Thoracic aorta (tissue), 2 donors: ENCODE measurements around the gene CTSW. TPM values are rescaled to one million over a fixed set of nuclear protein-coding genes. Genes with fewer than 3 reads are reported as not detected.

Source experiments
- ATAC-seq: fragments of 150-250 bp; one replicate; pipeline ENCODE4 v1.8.0; 2017; ENCODE audit warnings: low read depth; ENCODE audit not compliant: insufficient number of reproducible peaks, low FRiP score
- DNase-seq: peaks from one replicate; pipeline ENCODE4 v3.0.0-alpha.2; 2020; ENCODE audit warnings: low spot score
- H3K27ac ChIP-seq, 2 donors: fragments of 200-600 bp; sonication (generic); 1 replicate in 1 of 2; 2 replicates in 1 of 2; pipeline ENCODE4 v1.5.1; 2016; ENCODE audit warnings: mild to moderate bottlenecking in 2 of 2, moderate library complexity in 2 of 2
- H3K27me3 ChIP-seq: fragments of 200-600 bp; sonication (generic); replicated peaks from 2 replicates; pipeline ENCODE4 v1.6.0; 2016; ENCODE audit warnings: mild to moderate bottlenecking; ENCODE audit not compliant: insufficient read depth
- H3K36me3 ChIP-seq: fragments of 200-600 bp; sonication (generic); one replicate; pipeline ENCODE4 v1.5.1; 2016
- H3K4me1 ChIP-seq, 2 donors: fragments of 200-600 bp; sonication (generic); 1 replicate in 1 of 2; 2 replicates in 1 of 2; pipeline versions ENCODE4 v1.5.1 to v1.6.0; 2016; ENCODE audit warnings: low read depth in 2 of 2, mild to moderate bottlenecking in 1 of 2; ENCODE audit not compliant: control insufficient read depth in 1 of 2
- H3K4me3 ChIP-seq: fragments of 200-600 bp; sonication (generic); 2 replicates; pipeline ENCODE4 v1.5.1; 2016; ENCODE audit warnings: mild to moderate bottlenecking
- H3K9me3 ChIP-seq: fragments of 200-600 bp; sonication (generic); 2 replicates; pipeline ENCODE4 v1.5.1; 2016
- total RNA-seq, 2 donors: library from RNA; depleted of rRNA; stranded (reverse); fragments of >200 nt; gene quantifications; one replicate each; pipeline versions ENCODE4 v1.1.0 to v1.2.3, GENCODE V29; 2016
- TF ChIP-seq, protein P1 (sequence below): fragments of 200-600 bp; sonication (generic); IDR thresholded peaks from one replicate; pipeline ENCODE4 v1.5.1; 2019; ENCODE audit warnings: antibody characterized with exemption

The CTSW gene
- total RNA-seq, 2 donors from 2014 or later: 1.6 to 13.7 TPM

DNA sequence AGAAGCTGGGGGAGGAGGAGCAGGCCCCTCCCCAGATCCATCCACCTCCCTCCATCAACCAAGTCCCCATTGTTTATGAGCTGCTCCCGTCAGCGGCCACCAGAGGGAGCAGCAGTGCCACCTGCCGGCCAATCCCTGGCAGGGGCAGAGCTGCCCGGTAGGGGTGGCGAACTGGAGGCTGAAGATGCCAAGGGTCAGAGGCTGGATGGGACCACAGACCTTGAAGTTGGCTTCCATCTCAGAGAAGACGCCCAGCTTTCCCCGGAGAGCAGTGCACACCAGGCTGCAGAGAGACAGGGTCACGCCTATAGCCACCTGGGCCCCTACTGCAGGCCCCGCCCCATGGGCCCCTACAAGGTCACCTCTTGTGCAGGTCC, 5.1 kb downstream of the CTSW start:
- Histone ChIP-seq H3K4me3 (no peak overlapping the region), H3K36me3 (peaks cover 16% of the 10 kb centered on the region), H3K4me1 (peaks cover 11 to 30% of the 10 kb centered on the region in 2 donors), H3K27ac (no peak overlapping the region), H3K9me3 (no peaks in the 10 kb centered on the region), H3K27me3 (no peaks in the 10 kb centered on the region)
- DNase-seq: no peak
- ATAC-seq: no peak
- TF ChIP-seq, protein P1, sequence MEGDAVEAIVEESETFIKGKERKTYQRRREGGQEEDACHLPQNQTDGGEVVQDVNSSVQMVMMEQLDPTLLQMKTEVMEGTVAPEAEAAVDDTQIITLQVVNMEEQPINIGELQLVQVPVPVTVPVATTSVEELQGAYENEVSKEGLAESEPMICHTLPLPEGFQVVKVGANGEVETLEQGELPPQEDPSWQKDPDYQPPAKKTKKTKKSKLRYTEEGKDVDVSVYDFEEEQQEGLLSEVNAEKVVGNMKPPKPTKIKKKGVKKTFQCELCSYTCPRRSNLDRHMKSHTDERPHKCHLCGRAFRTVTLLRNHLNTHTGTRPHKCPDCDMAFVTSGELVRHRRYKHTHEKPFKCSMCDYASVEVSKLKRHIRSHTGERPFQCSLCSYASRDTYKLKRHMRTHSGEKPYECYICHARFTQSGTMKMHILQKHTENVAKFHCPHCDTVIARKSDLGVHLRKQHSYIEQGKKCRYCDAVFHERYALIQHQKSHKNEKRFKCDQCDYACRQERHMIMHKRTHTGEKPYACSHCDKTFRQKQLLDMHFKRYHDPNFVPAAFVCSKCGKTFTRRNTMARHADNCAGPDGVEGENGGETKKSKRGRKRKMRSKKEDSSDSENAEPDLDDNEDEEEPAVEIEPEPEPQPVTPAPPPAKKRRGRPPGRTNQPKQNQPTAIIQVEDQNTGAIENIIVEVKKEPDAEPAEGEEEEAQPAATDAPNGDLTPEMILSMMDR: peak; percentile 97

DNA sequence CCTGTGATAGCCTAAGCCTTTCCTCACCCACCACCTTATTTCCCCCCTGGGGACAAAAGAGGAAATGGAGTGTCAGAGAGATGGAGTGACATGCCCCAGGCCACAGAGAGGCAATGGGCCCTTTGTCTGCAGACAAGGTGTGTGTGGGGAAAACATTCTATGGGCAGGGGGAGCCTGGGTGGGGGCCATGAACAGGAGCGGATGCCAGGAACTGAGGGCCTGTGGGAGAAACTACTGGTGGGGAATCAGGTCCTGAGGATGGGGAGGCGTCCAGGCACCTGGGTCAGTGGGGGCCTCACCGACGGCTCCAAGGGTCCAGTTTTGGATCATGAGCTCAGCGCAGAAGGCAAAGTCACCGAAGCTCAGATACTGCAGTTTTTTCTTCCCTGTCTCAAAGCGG, 5.6 kb downstream of the CTSW start:
- Histone ChIP-seq H3K36me3 (peaks cover 16% of the 10 kb centered on the region), H3K9me3 (no peaks in the 10 kb centered on the region), H3K4me3 (no peak overlapping the region), H3K4me1 (peaks cover 11 to 34% of the 10 kb centered on the region in 2 donors), H3K27ac (no peak overlapping the region), H3K27me3 (no peaks in the 10 kb centered on the region)
- DNase-seq (no peak), ATAC-seq (no peak)
- TF ChIP-seq, protein P1: no peak

DNA sequence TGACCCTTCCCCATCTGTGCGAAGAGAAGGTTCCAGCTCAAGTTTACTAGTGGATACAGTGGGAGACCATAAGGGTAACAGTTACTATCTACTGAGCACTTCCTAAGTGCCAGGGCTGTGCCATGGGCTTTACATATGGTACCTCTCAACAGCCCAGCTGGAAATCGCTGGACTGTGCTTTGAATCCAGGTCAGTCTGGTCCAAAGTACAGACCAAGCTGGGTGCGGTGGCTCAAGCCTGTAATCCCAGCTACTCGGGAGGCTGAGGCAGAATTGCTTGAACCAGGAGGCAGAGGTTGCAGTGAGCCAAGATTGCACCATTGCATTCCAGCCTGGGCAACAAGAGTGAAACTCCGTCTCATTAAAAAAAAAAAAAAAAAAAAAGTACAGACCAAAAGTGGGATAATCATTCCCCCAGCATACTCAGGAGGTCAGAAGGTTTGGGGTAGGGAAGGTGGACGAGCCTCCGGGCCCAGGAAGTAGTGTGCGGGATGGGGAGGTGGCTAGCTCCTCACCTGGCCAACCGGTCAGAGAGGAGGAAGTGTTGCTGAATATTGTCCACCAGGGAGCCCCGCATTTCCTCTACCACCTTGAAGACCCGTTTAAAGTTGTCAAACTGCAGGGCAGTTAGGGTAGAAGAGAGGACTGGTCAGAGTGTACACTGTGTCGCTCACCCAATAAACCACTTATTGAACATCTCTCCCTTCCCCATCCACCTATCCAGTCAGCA, 6.3 kb downstream of the CTSW start:
- TF ChIP-seq, protein P1: no peak
- H3K4me3 ChIP-seq: no peak overlapping the region

DNA sequence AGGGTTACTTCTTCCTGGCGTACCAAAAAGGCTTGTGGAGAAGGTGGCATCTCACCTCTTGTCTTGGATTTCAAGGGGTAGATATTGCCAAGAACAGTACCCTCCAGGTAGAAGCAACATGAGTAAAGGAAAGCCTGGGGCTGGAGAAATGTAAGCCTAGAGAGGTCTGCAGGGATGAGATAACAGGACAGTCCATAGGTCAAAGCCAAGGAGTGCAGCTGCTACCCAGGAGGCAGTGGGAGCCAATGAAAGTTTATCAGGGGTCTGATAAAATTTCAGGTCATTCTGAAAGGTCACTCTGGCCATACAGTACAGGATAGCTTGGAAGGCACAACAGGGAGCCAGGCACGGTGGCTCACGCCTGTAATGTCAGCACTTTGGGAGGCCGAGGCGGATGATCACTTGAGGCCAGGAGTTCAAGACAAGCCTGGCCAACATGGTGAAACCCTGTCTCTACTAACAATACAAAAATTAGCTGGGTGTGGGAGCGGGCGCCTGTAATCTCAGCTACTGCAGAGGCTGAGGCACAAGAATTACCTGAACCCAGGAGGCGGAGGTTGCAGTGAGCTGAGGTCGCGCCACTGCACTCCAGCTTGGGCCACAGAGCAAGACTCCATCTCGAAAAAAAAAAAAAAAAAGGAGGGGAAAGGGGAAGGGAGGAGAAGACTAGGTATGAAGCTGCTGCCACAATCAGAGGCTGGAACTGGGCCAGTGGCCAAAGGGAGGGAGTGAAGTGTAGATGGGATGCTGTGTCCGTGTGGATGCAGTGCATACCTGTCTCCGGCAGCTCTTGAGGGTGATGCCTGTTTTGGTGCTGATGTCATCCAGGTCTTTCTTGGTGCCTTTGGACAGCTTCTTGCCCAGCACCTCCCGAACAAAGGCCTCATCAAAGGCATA, 7.4 kb downstream of the CTSW start:
- Histone ChIP-seq H3K27ac (peak overlapping the region; percentile 85 to 93), H3K4me1 (peaks cover 15 to 44% of the 10 kb centered on the region in 2 donors), H3K4me3 (peak overlapping the region; percentile 76), H3K36me3 (peaks cover 16% of the 10 kb centered on the region), H3K27me3 (no peaks in the 10 kb centered on the region), H3K9me3 (no peaks in the 10 kb centered on the region)
- ATAC-seq (no peak), DNase-seq (no peak)
- TF ChIP-seq, protein P1: no peak

More for the DNA sequence above, 6.3 kb downstream of the CTSW start:
- ATAC-seq (no peak), DNase-seq (no peak)
- Histone ChIP-seq H3K27me3 (no peaks in the 10 kb centered on the region), H3K9me3 (no peaks in the 10 kb centered on the region), H3K27ac (no peak overlapping the region), H3K4me1 (peaks cover 11 to 34% of the 10 kb centered on the region in 2 donors), H3K36me3 (peaks cover 16% of the 10 kb centered on the region)

DNA sequence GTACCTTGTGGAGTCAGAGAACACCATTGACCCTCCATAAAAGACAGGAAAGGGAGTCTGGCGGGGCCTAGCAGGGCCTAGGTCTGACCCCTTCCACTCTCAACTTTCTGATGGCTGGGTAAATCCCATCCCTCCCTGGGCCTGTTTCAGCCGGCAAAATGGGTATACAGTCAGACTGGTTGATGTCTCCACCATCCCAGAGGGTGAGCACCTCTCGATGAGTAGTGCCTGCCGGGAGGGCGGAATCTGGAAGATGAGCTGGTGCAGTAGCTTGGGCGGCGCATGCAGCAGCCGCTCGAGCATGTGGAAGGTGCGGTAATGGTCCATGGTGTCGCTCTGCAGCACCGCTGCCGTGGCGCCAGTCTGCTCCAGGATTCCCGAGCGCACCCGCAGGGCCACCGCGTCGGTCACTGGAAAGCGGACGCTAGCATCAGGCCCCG, 8.1 kb downstream of the CTSW start:
- Histone ChIP-seq H3K4me3 (peak overlapping the region; percentile 76), H3K27ac (peak overlapping the region; percentile 85 to 93), H3K36me3 (peaks cover 15% of the 10 kb centered on the region), H3K9me3 (no peaks in the 10 kb centered on the region), H3K27me3 (no peaks in the 10 kb centered on the region), H3K4me1 (peaks cover 21 to 51% of the 10 kb centered on the region in 2 donors)
- ATAC-seq: peak; percentile 0
- DNase-seq: no peak
- TF ChIP-seq, protein P1: no peak
